Nephron progenitor cell (in vitro differentiated cells): ENCODE results near the gene BIRC7.
"Not testable (repeated sequence)": the region's sequence is repeated elsewhere in the genome, so short reads cannot be mapped to it uniquely, and the experiment has no call there.

Source experiments
- DNase-seq: peaks from one replicate; pipeline ENCODE4 v3.0.0; 2021
- H3K27ac Mint-ChIP-seq: 2 replicates; pipeline ENCODE4 v1.8.0; 2021; ENCODE audit warnings: mild to moderate bottlenecking, moderate library complexity, mixed read lengths
- H3K27me3 Mint-ChIP-seq: 2 replicates; pipeline ENCODE4 v1.8.0; 2021; ENCODE audit warnings: mild to moderate bottlenecking, low read depth, mixed read lengths; ENCODE audit not compliant: poor library complexity
- H3K36me3 Mint-ChIP-seq: 2 replicates; pipeline ENCODE4 v1.8.0; 2021; ENCODE audit warnings: low read depth, mixed read lengths
- H3K4me1 Mint-ChIP-seq: 2 replicates; pipeline ENCODE4 v1.8.0; 2021; ENCODE audit warnings: mixed read lengths
- H3K4me3 Mint-ChIP-seq: 2 replicates; pipeline ENCODE4 v1.8.0; 2021; ENCODE audit warnings: mild to moderate bottlenecking, moderate library complexity, mixed read lengths
- H3K9me3 Mint-ChIP-seq: 2 replicates; pipeline ENCODE4 v1.8.0; 2021; ENCODE audit warnings: mild to moderate bottlenecking, moderate library complexity, mixed read lengths
- TF ChIP-seq, protein P1 (sequence below): fragments of 200-600 bp; sonication (generic); IDR thresholded peaks from 2 replicates; pipeline ENCODE4 v1.5.0; 2021; ENCODE audit warnings: antibody characterized with exemption

The BIRC7 gene

DNA sequence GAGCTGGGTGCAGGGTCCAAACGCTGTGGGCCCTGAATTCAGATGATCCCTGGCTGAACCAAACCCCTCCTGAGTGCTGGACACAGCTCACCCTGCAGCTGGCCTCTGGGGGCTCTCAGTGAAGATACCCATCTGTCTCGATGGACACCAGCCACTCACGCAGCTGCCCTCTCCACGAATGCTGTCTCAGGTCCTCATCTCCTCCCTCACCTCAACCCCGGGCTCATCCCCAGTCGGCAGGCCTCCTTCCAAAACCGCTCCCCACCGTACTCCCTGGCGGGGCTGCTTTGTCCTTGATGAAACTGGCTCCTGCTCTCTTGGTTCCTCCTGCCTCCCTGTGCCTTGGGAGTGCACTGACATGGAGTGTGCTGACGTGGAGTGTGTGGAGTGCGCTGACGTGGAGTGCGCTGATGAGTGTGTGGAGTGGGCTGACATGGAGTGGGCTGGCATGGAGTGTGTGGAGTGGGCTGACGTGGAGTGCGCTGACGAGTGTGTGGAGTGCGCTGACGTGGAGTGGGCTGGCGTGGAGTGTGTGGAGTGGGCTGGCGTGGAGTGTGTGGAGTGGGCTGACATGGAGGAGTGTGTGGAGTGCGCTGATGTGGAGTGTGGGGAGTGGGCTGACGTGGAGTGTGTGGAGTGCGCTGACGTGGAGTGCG is 15.7 kb upstream of the BIRC7 start:
- Mint-ChIP-seq H3K4me1 (peaks cover 29% of the 10 kb centered on the region), H3K27me3 (peaks cover 41% of the 10 kb centered on the region), H3K4me3 (no peak overlapping the region), H3K27ac (peak overlapping the region; percentile 11), H3K36me3 (peaks cover under 1% of the 10 kb centered on the region), H3K9me3 (no peaks in the 10 kb centered on the region)
- no peak for DNase-seq
- TF ChIP-seq, protein P1, sequence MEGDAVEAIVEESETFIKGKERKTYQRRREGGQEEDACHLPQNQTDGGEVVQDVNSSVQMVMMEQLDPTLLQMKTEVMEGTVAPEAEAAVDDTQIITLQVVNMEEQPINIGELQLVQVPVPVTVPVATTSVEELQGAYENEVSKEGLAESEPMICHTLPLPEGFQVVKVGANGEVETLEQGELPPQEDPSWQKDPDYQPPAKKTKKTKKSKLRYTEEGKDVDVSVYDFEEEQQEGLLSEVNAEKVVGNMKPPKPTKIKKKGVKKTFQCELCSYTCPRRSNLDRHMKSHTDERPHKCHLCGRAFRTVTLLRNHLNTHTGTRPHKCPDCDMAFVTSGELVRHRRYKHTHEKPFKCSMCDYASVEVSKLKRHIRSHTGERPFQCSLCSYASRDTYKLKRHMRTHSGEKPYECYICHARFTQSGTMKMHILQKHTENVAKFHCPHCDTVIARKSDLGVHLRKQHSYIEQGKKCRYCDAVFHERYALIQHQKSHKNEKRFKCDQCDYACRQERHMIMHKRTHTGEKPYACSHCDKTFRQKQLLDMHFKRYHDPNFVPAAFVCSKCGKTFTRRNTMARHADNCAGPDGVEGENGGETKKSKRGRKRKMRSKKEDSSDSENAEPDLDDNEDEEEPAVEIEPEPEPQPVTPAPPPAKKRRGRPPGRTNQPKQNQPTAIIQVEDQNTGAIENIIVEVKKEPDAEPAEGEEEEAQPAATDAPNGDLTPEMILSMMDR = no peak

DNA sequence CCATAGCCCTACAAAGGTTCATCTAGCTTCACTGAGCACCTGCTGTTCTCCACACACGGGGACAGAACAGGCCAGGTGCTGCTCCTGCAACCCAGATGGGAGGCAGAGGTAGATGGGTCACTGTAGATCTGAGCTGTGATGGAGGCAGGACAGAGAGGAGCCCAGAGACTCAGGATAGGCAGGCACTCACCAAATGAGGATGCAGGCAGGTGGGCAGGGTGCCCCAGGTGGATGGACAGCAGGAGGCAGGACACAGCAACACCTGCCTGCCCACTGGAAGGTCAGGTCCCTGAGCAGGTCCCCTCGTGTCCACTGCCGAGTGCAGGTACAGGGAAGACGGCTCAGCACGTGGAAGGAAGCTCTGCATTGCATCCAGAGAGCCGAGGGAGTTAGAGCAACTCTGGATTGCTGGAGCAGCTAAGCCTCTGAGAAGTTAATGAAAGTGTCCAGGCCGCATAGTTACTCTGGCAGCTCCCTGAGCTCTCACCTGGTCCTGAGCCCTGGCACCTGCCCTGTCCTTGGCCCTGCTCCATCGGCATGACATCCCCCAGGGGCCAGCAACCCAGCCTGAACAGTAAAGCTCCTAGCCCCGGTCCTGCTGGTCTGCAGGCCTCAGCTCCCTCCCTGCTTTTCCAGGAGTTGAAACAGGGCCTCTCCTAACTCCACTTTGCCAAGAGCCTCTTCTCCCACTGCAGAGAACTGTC is 14.9 kb upstream of the BIRC7 start:
- Mint-ChIP-seq H3K4me3 (no peak overlapping the region), H3K36me3 (no peaks in the 10 kb centered on the region), H3K27ac (peak overlapping the region; percentile 11), H3K9me3 (no peaks in the 10 kb centered on the region), H3K27me3 (peaks cover 41% of the 10 kb centered on the region), H3K4me1 (peaks cover 28% of the 10 kb centered on the region)
- no peak for DNase-seq
- TF ChIP-seq, protein P1 = no peak

GRCh38 chr20:63221400-63222053 is 14.2 kb upstream of the BIRC7 start:
- H3K4me3 Mint-ChIP-seq, H3K9me3 Mint-ChIP-seq, H3K27ac Mint-ChIP-seq, DNase-seq, H3K36me3 Mint-ChIP-seq: not testable (repeated sequence)
- Mint-ChIP-seq H3K4me1 (peaks cover 27% of the 10 kb centered on the region), H3K27me3 (peaks cover 41% of the 10 kb centered on the region)

- TF ChIP-seq, protein P1 = no peak
- Mint-ChIP-seq H3K36me3 (no peaks in the 10 kb centered on the region), H3K27ac (no peak overlapping the region), H3K4me1 (peaks cover 21% of the 10 kb centered on the region), H3K9me3 (no peaks in the 10 kb centered on the region), H3K4me3 (no peak overlapping the region), H3K27me3 (peaks cover 45% of the 10 kb centered on the region)
- DNase-seq = no peak
Observed at GRCh38 chr20:63222541-63222940, 13.2 kb upstream of the BIRC7 start.

GRCh38 chr20:63223121-63223825 is 12.4 kb upstream of the BIRC7 start:
- Mint-ChIP-seq H3K27me3 (peaks cover 47% of the 10 kb centered on the region), H3K9me3 (no peaks in the 10 kb centered on the region), H3K27ac (no peak overlapping the region), H3K4me1 (peaks cover 21% of the 10 kb centered on the region), H3K36me3 (no peaks in the 10 kb centered on the region), H3K4me3 (no peak overlapping the region)
- TF ChIP-seq, protein P1 = peak; percentile 76
- peak; percentile 65 for DNase-seq

GRCh38 chr20:63223826-63224207 is 11.9 kb upstream of the BIRC7 start:
- TF ChIP-seq, protein P1 = no peak
- Mint-ChIP-seq H3K4me3 (no peak overlapping the region), H3K36me3 (no peaks in the 10 kb centered on the region), H3K4me1 (peaks cover 25% of the 10 kb centered on the region), H3K27me3 (peaks cover 47% of the 10 kb centered on the region), H3K9me3 (no peaks in the 10 kb centered on the region), H3K27ac (no peak overlapping the region)
- no peak for DNase-seq
